Hematopoietic multipotent progenitor cell treated with erythropoietin and hydrocortisone succinate and interleukin-3 and kit ligand, for 6 days (in vitro differentiated cells): Measurements from ENCODE around the gene BLTP3B.
"Not testable (repeated sequence)": the region's sequence is repeated elsewhere in the genome, so short reads cannot be mapped to it uniquely, and the experiment has no call there.

Source experiments
- DNase-seq: peaks from one replicate; pipeline ENCODE4 v3.0.0-alpha.2; 2015

The BLTP3B gene, protein sequence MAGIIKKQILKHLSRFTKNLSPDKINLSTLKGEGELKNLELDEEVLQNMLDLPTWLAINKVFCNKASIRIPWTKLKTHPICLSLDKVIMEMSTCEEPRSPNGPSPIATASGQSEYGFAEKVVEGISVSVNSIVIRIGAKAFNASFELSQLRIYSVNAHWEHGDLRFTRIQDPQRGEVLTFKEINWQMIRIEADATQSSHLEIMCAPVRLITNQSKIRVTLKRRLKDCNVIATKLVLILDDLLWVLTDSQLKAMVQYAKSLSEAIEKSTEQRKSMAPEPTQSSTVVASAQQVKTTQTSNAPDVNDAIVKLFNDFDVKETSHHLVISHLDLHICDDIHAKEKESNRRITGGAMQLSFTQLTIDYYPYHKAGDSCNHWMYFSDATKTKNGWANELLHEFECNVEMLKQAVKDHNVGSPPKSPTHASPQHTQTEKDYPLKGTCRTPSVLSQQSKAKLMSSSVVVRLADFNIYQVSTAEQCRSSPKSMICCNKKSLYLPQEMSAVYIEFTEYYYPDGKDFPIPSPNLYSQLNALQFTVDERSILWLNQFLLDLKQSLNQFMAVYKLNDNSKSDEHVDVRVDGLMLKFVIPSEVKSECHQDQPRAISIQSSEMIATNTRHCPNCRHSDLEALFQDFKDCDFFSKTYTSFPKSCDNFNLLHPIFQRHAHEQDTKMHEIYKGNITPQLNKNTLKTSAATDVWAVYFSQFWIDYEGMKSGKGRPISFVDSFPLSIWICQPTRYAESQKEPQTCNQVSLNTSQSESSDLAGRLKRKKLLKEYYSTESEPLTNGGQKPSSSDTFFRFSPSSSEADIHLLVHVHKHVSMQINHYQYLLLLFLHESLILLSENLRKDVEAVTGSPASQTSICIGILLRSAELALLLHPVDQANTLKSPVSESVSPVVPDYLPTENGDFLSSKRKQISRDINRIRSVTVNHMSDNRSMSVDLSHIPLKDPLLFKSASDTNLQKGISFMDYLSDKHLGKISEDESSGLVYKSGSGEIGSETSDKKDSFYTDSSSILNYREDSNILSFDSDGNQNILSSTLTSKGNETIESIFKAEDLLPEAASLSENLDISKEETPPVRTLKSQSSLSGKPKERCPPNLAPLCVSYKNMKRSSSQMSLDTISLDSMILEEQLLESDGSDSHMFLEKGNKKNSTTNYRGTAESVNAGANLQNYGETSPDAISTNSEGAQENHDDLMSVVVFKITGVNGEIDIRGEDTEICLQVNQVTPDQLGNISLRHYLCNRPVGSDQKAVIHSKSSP (N-terminal part only)

DNA sequence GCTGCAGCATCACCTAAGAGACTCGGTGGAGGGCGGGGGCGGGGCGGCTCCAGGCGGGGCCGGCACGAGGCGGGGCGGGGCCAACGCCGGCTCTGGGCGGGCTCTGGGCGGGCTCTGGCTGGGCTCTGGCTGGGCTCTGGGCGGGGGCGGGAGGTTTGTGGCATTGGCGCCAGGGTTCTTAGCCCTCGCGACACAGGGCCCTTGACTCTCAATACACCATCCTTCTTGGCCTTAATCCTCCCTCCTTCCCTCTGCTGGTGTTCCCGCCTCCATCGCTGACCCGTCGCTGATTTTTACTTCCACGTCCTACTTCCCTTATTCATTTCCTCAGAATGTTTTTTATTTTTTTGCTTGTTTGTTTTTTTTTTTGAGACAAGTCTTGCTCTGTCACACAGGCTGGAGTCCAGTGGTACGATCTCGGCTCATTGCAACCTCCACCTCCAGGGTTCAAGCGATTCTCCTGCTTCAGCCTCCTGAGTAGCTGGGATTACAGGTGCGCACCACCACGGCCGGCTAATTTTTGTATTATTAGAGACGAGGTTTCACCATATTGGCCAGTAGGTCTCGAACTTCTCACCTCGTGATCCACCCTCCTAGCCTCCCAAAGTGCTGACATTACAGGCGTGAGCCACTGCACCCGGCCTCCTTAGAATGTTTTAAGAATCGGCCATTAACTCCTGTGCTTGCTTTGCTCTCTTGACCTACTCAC, at the start of gene BLTP3B:
Gene BLTP3B, minus strand, starts transcription at position 24 of the 709 bp plus-strand sequence. CDS start 239 bp downstream, outside the sequence.
- DNase-seq, result peak; percentile 96

DNA sequence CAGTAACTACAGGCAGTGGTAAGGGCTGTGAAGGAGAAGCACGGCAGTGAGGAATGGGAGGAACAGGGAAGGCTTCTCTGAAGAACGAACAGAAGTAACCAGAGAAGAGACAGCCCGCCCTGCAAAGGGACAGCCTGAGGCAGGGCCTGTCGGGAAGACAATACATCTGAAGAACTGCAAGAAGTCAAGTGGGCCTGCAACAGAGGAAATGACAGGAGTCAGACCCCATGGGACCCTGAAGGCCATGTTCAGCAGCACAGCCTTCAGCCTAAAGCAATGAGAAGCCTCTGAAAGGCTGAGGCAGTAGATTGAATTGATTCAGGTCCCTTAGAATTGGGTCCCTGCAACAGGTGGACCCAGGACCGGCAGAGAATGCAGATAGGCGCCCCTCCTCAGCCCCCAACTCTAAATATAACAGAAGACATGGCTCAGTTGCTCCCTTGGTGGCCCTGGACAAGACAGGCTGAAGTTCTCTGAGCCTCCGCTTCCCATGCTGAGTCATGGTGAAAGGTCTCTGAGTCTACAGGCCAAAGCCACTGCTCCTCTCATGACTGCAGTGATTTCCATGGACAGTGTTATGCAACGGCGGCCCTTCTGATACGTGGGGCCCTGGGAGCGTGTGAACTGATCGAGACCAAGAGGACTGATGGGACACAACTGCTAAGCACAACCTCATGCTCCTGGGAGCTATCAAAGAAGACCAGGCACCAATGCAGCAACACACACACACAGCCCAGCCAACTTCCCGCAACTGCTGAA, 47.1 kb upstream of the BLTP3B start:
- DNase-seq, result no peak

DNA sequence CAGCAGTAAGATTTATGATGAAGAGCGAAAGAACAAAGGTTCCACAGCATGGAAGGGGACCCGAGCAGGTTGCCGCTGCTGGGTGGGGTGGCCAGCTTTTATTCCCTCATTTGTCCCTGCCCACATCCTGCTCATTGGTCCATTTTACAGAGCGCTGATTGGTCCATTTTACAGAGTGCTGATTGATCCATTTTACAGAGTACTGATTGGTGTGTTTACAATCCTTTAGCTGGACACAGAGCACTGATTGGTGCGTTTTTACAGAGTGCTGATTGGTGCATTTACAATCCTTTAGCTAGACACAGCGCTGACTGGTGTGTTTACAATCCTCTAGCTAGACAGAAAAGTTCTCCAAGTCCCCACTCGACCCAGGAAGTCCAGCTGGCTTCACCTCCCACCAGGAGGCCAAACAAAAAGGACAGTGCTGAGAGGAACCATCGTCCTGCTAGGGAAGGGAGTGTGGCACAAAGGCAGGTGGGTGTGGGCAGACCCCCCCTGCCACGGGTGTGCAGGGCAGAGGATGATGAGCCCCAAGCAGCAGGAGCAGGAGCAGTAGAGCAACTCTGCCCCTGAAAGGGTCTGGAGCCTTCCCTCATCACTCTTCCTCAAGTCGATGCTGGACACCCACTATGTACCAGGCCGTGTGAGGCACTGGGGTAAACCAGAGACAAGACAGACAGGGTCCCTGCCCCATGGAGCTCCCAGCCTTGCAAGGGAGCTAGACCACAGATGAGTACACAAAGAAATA, 46.4 kb upstream of the BLTP3B start:
- not testable (repeated sequence) for DNase-seq

DNA sequence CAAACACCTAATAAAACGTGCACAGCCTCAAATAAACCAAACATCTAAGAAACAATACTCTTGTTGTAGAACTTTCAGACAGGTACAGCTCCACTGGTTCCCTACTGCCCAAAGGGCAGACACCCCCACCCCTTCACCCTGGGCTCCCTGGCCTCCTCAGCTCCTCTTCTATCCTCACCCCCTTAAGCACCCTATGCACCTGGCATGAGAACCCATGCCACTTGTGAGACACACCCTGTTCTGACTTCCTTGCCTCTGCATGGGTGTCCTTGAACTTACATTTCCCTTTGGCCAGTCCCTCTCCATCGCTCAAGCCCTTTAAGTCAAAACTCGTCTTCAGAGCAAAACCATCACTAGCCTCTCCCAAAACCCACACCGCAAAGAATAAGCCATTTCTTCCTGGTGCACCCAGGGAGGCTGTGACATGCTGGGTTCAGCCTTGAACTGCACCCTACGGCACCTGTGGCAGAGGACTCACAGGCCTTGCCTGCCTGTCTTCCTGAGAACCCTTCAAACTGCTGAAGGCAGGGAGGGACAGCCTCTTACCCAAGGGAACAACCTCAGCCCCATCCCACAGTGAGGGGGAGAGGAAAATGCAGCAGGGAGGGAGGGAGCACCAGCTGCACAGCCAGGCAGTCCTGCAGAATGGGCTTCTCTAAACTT, 45.3 kb upstream of the BLTP3B start:
- no peak for DNase-seq

DNA sequence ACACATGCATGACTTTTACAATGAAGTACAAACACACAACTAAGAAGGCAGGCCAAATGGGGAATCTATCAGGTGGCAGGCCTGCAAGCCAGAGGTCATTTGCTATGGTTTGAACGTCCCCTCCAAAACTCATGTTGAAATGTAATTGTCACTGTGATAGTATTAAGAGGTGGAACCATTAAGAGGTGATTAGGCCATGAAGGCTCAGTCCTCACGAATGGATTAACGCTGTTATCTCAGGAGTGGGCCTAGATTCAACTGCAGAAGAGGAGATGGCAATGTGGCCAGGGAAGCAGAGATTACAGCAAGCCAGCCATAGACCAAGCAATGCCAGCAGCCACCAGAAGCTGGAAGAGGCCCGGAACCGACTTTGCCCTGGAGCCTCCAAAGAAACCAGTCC, 44.4 kb upstream of the BLTP3B start:
- DNase-seq, result no peak

DNA sequence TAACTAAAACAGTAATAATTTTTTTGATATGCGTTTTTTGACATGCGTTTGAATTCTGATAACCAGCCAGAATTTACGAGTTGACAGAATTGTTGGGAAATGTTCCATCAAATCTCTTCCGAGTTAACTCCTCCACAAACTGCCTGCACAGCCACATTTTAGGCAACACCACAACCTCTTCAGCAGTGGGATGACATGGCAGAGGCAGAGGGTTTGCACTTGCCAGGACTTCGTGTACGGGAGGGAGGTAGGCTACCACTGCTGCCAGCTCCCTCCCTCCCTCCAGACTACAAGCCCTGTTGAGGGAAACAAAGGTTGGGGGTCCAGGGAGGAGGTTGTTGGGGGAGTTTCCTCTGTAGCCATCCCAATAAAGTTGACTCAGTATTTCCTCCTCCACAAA, 43.4 kb upstream of the BLTP3B start:
- no peak for DNase-seq

DNA sequence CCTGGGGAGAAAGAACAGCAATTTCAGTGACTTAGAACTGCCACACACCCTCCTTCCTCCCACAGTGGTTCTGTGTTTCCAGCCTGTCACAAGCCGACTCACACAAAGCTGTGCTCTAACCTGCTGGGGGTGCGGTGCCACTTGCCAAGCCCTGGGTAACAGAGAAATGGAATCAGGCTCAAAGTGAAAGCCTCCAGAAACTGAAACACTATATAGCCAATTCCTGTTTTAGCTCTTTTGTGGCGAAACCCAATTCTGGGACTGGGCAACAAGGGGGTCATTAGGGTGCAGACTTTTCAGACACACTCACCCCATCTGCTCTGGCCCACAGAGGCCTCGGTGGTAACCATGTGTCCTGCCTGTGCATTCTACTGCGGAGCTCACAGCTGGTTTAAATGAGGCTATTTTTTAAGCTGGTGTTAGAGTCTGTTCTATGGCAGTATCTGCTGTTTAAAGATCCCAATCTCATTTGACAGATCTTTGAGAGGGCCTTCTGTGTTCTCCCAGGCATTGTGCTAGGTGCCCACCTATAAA, 42.8 kb upstream of the BLTP3B start:
- no peak for DNase-seq

DNA sequence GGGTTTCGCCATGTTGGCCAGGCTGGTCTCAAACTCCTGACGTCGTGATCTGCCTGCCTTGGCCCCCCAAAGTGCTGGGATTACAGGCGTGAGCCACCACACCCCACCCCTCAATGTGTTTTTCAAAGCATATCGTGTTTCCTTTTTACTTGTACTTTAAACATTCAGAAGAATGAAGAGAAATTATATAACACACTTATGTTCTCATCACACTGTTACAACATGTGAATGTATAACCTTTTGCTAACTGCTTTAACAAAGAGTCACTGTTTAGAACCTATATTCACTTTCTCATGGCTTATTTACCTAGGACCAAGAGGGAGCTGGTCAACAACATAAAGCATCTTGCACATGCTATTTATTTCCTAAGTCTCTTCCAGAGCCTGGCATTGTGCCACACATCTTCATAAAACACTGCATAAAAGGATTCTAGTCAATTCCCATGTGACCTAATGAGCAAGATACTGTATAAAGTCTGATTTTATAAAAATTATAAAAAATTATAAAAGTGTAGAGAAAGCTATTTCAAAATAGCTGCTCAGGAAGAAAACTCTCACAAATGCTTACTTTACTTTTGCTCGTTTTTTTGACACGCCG, 42.0 kb upstream of the BLTP3B start:
- no peak for DNase-seq

DNA sequence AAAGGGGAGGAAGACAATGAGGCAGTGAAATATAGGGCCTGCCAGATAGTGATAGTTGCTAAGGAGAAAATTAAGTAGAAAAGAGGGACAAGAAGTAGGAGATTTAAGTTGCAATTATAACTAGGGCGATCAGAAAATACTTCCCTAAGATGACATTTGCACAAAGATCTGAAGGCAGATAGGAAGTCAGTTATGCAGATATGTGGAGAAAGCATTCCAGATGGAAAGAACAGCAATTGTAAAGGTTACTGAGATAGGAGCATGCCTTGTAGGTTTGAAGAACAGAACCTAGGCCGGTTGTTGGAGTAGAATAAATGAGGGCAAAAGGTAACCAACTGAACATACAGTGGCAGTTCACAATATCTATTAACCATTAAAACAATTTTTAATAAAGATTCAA, 36.6 kb upstream of the BLTP3B start:
- no peak for DNase-seq

DNA sequence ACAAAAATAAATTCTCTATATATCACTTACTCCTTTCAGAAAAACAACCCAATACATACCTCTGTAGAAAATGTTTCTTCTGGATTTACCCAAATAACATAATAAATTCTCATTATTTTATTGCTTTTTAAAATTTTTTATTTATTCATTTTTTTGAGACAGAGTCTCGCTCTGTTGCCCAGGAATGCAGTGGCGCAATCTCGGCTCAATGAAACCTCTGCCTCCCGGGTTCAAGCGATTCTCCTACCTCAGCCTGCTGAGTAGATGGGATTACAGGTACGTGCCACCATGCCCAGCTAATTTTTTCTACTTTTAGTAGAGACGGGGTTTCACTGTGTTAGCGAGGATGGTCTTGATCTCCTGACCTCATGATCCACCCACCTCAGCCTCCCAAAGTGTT, 33.8 kb upstream of the BLTP3B start:
- DNase-seq, result not testable (repeated sequence)

DNA sequence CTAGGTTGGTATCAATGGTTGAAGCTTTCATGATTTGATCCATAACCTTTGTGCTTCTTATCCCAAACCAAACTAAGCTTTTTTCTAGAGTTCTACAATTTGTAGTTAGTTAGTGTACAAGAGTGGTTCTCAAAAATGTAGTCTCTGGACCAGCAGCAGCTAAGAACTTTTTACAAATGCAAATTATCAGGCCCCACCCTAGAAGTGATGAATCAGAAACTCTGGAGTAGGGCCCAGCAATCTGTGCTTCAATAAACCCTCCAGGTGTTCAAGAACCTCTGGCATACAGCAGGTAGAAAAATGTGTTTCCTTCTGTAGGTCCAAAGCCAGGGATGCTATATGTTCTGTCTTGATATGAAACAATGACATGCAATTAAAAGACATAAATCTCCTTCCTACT, 31.8 kb upstream of the BLTP3B start:
- no peak for DNase-seq

DNA sequence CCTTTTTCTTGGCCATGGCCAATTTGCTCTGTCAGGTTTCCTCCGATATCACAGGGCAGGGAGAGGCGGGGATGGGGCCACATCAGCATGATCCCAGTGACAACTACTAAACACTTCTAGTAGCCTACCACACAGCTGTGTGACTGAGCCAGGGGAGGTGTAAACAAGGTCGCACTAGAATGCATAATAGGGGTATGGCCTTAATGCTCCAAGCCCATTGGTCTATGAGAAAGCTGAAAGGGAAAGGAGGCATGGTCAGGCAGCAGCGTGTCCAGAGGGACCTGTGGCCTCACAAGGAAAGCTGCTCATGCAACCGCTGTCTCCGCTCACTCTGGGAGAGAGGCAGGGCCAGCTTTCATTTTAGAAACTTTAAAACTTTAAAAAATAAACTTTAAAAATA, 30.4 kb upstream of the BLTP3B start:
- no peak for DNase-seq

DNA sequence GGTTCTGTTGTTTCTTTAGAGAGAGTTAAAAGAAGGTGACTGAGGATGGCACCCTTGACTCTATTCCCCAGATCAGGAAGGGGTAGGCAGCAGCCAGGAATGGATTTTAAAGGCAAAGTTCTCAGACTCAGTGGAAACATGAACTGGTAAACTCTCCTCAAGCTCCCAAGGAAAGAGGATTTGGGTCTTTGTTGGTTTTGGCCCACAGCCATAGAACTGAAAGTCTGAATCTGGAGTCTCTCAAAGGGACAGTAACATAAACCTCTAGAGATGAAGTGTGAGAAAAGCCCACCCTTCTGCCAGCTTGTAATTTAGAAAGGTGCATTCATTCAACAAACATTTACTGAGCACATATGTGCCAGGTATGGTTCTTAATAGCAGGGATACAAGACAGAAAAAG, 28.6 kb upstream of the BLTP3B start:
- no peak for DNase-seq

DNA sequence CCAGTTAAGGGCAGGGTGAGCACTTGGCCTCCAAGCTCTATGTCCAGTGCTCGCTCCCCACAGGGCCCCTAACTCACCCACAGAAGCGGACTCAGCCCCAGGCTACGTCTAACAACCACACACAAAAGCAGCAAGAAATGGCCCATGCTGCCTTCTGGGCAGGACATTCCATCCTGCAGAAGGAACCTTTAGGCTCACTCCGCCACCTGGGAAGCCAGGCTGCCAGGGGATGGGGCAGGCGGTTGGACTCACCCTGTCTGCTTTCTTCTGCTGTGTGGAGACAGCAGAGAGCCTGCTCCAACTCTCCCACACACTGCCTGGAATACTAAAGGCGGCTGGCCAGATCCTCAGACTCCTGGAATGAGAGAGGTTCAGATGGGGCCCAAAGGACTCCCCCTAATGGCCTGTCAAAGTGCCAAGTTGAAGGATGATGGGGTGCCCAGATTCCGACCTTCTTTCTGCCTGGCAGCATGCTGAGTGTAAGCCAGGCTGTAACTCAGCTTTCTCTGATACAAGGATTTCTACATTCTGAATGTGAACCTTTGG, 27.7 kb upstream of the BLTP3B start:
- no peak for DNase-seq

DNA sequence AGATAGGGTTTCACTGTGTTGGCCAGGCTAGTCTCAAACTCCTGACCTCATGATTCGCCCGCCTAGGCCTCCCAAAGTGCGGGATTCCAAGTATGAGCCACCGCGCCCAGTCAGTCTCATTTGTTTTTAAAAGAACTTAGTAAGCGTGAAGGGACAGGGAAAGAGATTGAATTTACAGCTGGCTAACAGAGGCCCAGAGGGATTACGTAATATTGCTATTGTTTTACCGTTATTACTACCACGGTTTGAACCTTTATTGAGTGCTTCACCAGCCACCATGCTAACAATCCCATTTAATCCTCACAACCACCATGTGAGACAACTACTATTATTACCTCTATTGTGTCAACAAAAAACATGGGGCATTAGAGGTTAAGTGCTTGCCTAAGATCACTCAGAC, 26.7 kb upstream of the BLTP3B start:
- no peak for DNase-seq

DNA sequence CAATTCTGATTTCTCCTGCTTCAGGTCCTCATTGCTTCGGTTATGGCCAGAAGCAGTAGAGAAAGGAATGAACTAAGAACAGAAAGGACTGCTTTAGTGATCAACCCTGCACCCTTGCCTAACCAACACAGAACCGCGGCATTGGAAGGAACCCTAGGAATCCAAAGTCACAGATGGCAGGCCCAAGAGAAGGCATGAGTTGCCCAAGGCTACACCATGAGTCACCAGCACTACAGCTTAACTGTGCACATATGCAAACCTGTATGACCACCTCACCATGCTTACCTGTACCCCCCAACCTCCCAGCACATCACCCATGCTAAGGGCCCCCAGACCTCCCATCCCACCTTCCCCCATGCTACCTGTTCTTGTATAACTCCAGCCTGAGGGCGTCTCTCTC, 25.9 kb upstream of the BLTP3B start:
- no peak for DNase-seq

DNA sequence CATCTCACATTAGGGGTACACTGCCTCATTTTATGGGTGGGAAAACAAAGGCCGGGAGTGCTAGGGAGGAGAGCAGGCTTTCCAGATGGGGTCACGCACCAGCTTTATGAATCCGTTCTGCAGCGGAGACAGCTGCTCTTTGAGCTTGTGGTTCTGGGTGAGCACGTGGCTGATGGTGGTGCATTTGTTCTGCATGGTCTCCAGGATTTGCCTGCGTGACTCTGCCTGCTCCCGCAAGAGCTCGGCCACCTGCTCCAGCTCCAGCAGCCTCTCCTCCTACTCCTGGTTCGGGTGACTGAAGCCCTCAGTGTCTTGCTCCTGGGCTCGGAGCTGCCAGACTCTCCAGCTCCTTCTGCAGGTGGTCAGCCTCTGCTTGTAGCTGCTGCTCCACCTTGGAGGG, 23.6 kb upstream of the BLTP3B start:
- no peak for DNase-seq

DNA sequence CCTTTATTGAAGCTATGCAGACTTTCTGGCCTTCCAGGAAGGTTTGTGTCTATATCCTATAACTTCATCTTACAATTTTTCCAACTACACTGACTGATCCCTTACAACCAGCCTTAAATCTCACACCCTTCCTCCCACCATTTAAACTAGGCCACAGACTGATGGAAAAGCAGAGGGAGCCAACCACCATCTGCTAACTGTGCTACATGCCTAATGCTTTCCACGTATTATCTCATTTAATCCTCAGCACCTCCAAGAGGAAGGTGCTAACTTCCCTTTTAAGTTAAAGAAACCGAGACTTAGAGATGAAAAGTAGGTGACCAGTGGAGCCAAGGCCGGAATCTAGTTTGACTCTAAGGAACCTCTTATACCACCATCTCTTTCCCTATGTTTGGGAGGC, 22.7 kb upstream of the BLTP3B start:
- DNase-seq, result no peak

DNA sequence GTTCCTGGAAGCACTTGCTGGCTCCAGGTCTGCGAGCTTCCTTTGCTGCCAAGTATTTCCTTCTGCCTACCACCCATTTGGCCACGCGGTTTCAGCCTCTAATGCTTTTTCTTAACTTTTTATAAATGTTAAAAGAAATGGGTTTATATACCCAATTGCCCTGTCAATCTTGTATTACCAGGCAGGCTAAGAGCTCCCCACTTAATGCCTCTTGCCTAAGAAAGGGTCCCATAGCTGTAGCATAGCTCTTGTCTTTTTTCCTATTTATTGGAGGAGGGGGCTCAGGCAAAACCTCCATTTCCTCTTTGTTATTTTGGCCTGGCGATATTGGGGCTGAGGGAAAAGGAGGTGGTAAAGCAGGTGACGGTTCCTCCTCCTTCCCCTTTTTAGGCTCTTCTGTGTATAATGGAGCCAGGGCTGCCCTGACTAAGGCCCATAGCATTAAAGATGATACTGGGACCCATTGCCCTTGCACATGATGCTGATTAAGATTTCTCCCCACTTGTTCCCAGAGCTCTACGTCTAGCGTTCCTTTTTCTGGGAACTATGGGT, 21.6 kb upstream of the BLTP3B start:
- peak; percentile 27 for DNase-seq
